Lower lobe of right lung (tissue), 2 donors: Measurements from ENCODE around the gene SCD5. TPM values are rescaled to one million over a fixed set of nuclear protein-coding genes. Genes with fewer than 3 reads are reported as not detected.
"Not testable (repeated sequence)": the region's sequence is repeated elsewhere in the genome, so short reads cannot be mapped to it uniquely, and the experiment has no call there.

Source experiments
- ATAC-seq, 2 donors: fragments of 200-7000 bp; cut with Tn5 transposase; one replicate each; pipeline ENCODE4 v1.9.1; 2020 to 2022; ENCODE audit warnings: mild to moderate bottlenecking in 2 of 2, moderate library complexity in 2 of 2
- DNase-seq: peaks from one replicate; pipeline ENCODE4 v3.0.0-alpha.2; 2020
- H3K27ac ChIP-seq: fragments of 200-600 bp; one replicate; pipeline ENCODE4 v1.8.0; 2022
- H3K27me3 ChIP-seq: fragments of 200-600 bp; one replicate; pipeline ENCODE4 v1.8.0; 2022; ENCODE audit warnings: low read depth
- H3K36me3 ChIP-seq: fragments of 200-600 bp; one replicate; pipeline ENCODE4 v1.8.0; 2022; ENCODE audit warnings: mild to moderate bottlenecking
- H3K4me1 ChIP-seq: fragments of 200-600 bp; one replicate; pipeline ENCODE4 v1.8.0; 2022
- H3K4me3 ChIP-seq: fragments of 200-600 bp; one replicate; pipeline ENCODE4 v1.8.0; 2022; ENCODE audit warnings: mild to moderate bottlenecking
- H3K9me3 ChIP-seq: fragments of 200-600 bp; one replicate; pipeline ENCODE4 v1.8.0; 2022
- CTCF ChIP-seq: fragments of 200-600 bp; IDR thresholded peaks from one replicate; pipeline ENCODE4 v1.8.0; 2022; ENCODE audit warnings: antibody characterized with exemption, mild to moderate bottlenecking
- intact Hi-C: fragments of 100-400 bp; cut with DNase I; formaldehyde crosslinking; loops from one replicate; pipeline ENCODE4 v1.11.0; 2022
- long read RNA-seq: library from polyadenylated mRNA; unstranded; transcript quantifications from one replicate; pipeline ENCODE4 v2.0.0, GENCODE V29; 2021
- total RNA-seq: library from RNA; stranded (reverse); fragmentation: NEBNext Ultra II Directional; extraction: Animal tissue kit (Norgen Biotek cat#: 25700); gene quantifications from one replicate; pipeline ENCODE4 v1.2.1, GENCODE V29; 2021
- donor health status: DM: no; HTN: yes; CAD: no; lungs with severe emphysema.

The SCD5 gene
- total RNA-seq = 17.7 TPM
- long read RNA-seq, transcript SCD5-202 (5 exons, 3,101 nt) = major isoform, 8 of 17 reads
- long read RNA-seq, partial matches to known transcripts = 0 of 17 reads
- long read RNA-seq, other reads (novel, unspliced or antisense) = 9 of 17 reads

GRCh38 chr4:82798168-82799005 lies at the start of gene SCD5:
TSS of gene SCD5 (minus strand) at chr4:82798796. CDS start at chr4:82798537, 259 bp downstream.
- no peak for TF ChIP-seq CTCF
- Histone ChIP-seq H3K4me1 (peaks cover 23% of the 10 kb centered on the region), H3K9me3 (no peaks in the 10 kb centered on the region), H3K27ac (peak within 1 kb of the TSS; percentile 64), H3K36me3 (no peaks in the 10 kb centered on the region), H3K4me3 (peak within 1 kb of the TSS; percentile 78), H3K27me3 (peaks cover 12% of the 10 kb centered on the region)
- peak; percentile 89 to 93 for ATAC-seq
- DNase-seq = peak; percentile 73
- intact Hi-C loops = no loop called here

- H3K4me1 ChIP-seq = no peaks in the 10 kb centered on the region
- no peak for ATAC-seq
- no peak overlapping the region for H3K27ac ChIP-seq
- DNase-seq = no peak
- intact Hi-C loops = no loop called here
- no peak overlapping the region for H3K4me3 ChIP-seq
- no peaks in the 10 kb centered on the region for H3K27me3 ChIP-seq
- peaks cover 100% of the 10 kb centered on the region for H3K36me3 ChIP-seq
- TF ChIP-seq CTCF = peak; percentile 10
- H3K9me3 ChIP-seq = no peaks in the 10 kb centered on the region
These were observed 44.0 kb upstream of the SCD5 start for GRCh38 chr4:82842593-82842992.

- Histone ChIP-seq H3K4me3 (no peak overlapping the region), H3K4me1 (no peaks in the 10 kb centered on the region), H3K9me3 (no peaks in the 10 kb centered on the region), H3K27me3 (no peaks in the 10 kb centered on the region), H3K36me3 (peaks cover 96% of the 10 kb centered on the region), H3K27ac (no peak overlapping the region)
- TF ChIP-seq CTCF = no peak
- intact Hi-C loops = no loop called here
- ATAC-seq (no peak), DNase-seq (no peak)
These were observed 41.0 kb upstream of the SCD5 start for GRCh38 chr4:82839624-82840023.

GRCh38 chr4:82833696-82834313 lies 35.2 kb upstream of the SCD5 start:
- intact Hi-C loops = no loop called here
- H3K4me3 ChIP-seq = no peak overlapping the region
- H3K36me3 ChIP-seq = peaks cover 84% of the 10 kb centered on the region
- H3K27ac ChIP-seq = no peak overlapping the region
- DNase-seq (no peak), ATAC-seq (peak; percentile 69 to 91)
- H3K4me1 ChIP-seq = no peaks in the 10 kb centered on the region
- no peak for TF ChIP-seq CTCF
- H3K27me3 ChIP-seq = no peaks in the 10 kb centered on the region
- H3K9me3 ChIP-seq = no peaks in the 10 kb centered on the region

- H3K27ac ChIP-seq, intact Hi-C loops: not testable (repeated sequence)
- peaks cover 84% of the 10 kb centered on the region for H3K36me3 ChIP-seq
These were observed 34.5 kb upstream of the SCD5 start for GRCh38 chr4:82833060-82833459.

GRCh38 chr4:82825425-82825824 lies 26.8 kb upstream of the SCD5 start:
- ATAC-seq (no peak), DNase-seq (no peak)
- peaks cover 99% of the 10 kb centered on the region for H3K36me3 ChIP-seq
- no peak overlapping the region for H3K4me3 ChIP-seq
- intact Hi-C loops = no loop called here
- TF ChIP-seq CTCF = no peak
- H3K4me1 ChIP-seq = no peaks in the 10 kb centered on the region
- no peaks in the 10 kb centered on the region for H3K9me3 ChIP-seq
- H3K27me3 ChIP-seq = no peaks in the 10 kb centered on the region
- H3K27ac ChIP-seq = no peak overlapping the region

More at GRCh38 chr4:82833060-82833459, 34.5 kb upstream of the SCD5 start:
- H3K9me3 ChIP-seq, H3K4me3 ChIP-seq, ATAC-seq, DNase-seq, H3K4me1 ChIP-seq, H3K27me3 ChIP-seq: not testable (repeated sequence)
